HG02763 (cell line): ENCODE measurements around the gene ASB7.
"Not testable (repeated sequence)": the region's sequence is repeated elsewhere in the genome, so short reads cannot be mapped to it uniquely, and the experiment has no call there.

Experiments
- ATAC-seq: cut with Tn5 transposase; IDR thresholded peaks from one replicate; pipeline ENCODE4 v1.9.1; 2021; ENCODE audit warnings: mild to moderate bottlenecking, moderate library complexity; ENCODE audit not compliant: unreplicated experiment

Gene ASB7

DNA sequence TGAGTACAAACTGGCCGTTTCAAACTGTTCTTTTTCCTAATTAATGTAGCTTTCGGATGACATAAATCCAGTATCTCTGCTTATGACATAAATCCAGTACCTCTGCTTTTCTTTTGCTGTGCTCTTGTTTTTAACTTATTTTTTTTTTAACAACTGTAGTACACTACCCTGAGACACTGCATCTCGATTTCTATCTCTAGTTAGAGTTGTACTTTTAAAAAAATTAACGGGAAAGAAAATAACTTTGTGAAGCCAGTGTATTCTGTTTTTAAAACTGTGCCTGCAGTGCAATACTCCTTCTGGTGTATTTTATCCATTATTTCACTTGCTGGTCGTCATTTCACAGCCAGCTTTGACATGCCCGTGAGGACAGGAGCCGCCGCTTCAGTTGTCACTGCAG lies 46.6 kb downstream of the ASB7 start:
- no peak for ATAC-seq

DNA sequence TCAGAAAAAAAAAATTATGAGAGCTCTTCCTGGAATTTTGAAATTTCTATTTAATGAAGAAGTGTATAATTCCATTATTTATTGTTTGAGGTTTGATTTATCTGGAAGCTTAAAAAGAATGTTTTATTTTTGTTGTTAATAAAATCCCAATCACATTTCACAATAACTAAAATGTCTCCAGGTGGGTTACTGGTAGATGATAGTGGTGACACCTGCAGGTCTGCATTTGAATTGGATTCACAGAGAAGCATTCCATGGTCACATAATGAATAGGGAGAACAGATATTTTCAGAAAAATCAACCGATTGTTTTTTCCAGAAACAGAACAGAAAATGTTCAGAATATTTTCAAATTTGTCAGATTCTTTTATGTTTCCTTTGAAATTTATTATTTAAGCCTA lies 48.3 kb downstream of the ASB7 start:
- no peak for ATAC-seq

DNA sequence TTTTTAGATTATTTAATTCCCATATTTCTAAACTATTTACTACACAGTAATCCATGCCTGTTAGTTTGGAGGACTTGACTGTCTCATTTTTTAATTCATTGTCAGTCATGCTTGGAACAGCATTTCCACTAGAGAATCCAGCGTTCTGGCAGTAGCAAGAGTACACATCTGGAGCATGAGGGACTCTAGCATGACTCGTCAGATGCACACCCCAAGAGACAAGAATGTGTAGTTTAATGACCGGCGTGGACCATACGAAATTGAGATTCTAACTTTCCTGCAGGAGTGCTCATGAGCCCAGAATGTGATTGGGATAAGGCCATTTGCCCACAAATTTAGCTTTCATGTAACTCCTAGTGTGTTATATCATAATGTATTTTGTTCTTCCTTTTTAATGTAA lies 48.9 kb downstream of the ASB7 start:
- ATAC-seq: no peak

DNA sequence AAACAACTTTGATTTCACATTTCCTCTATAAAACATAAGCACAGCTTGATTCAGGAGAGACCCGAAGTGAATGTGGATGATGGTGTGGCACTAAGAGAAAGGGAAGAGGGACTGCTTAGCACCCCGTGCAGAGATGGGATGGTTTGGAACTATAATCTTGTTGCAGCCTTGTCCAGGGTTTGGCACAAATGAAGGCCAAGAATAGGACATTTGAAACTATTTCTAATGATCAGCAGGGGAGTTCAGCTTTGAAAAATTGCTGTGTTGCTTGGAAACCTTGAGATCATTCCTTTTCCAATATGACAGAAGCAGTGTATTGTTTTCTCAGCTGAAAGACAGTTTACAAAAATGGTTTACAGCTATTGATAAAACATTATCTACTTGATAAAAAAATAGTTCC lies 49.7 kb downstream of the ASB7 start:
- no peak for ATAC-seq

DNA sequence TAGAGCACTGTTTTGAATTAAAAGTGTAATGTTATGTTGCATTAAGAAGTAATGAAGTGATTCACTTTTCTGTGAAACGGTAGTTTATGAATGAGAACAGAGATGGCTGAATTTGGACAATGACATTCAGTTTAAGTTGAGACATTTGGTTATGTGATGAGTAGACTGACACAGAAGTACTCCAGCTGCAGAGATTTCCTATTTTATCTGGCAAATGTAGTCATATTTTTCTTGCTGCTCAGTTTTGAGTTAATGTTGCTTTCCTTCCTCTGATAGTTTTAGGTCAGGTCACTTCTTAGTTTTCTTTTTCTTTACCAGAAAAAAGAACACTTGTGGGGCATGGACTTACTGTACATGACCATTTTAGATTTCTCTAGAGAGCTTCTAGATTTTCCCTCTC lies 51.2 kb downstream of the ASB7 start:
- no peak for ATAC-seq

DNA sequence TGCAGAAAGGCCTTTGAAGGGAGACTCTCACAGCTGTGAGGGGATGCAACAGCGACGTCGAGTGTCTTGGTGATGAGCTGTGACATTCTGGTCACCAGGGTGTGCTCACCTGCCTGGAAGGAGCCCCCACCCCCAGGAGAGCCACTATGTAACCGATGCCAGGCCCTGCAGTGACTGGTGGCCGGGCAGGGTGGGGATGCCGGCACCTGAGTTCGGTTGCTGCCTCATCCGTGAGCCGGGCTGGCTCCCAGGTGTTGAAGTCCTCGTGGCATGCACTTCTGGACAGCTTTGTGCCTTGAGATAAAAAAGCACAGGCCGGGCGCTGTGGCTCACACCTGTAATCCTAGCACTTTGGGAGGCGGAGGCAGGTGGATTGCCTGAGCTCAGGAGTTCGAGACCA lies 56.5 kb downstream of the ASB7 start:
- ATAC-seq: no peak

DNA sequence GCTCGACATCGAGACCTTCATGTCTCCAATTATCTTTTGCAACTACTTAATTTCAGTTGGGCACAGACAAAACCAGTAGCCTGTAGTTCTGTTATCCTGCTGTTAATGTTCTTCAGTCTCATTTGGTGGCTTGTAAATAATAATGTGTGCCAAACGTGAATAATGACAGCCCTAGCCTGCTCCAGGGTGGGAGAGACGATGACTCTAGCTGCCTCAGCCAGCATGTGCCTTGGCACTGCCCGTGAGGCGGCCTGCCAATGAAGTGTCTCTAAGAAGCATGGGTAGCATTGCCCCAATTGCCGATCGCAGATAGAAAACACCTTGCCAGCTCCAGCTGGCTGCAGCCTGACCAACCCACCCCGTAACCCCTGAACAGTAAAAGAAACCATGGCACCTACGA lies 58.8 kb downstream of the ASB7 start:
- no peak for ATAC-seq

DNA sequence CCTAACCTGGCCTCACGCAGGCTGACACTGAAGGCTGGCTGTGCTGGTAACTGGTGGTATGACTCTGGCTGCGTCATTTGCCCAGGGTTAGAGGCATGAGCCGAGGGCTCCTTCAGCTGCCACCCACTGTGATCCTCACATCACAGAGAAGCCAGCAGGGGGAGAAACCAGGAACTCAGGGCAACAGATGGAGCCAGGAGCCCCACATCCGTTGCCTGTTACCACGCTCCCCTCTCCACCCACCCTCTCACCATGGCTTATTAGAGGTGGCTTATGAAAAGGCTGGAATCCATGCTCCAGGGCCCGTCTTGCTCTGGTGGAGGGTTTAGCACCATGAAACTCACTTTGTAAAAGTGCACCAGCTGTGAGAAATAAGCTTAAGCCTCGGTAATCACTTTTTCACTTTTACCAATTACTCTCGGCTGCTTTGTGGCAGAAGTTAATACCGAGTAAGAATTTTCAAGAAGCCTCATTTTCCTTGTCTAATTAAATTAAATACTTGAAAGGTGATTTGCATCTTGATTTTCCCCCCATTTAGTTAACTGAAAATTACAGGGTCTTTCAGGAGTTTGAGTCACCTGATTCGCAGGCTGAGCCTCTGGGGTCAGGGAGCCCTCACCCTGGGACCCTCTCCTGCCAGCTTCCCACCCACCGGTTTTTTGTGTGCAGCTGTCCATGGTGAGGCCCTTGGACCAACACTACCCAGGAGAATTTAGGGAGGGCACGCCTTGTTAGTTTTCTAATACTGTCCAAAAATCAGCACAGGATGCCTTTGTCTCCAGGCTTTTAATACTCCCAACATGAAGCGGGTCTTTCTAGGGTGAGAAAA lies 60.9 kb downstream of the ASB7 start:
- no peak for ATAC-seq

DNA sequence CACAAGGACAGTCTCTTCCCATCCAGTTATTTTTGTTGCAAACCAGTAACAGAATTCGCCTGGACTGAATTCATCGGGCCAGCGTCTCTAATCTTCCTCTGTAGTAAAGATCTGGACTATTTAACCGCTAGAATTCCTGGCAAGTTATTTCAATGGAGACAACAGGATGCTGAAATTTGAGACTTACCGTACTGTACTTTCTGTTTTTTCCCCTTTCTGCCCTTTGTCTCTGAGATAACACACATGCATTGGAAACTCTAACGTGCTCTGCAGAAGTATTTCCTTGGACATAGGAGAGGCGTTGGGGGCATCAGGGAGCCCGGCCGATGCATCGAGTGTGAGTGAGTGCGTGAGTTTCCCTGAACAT lies 61.5 kb downstream of the ASB7 start:
- no peak for ATAC-seq

DNA sequence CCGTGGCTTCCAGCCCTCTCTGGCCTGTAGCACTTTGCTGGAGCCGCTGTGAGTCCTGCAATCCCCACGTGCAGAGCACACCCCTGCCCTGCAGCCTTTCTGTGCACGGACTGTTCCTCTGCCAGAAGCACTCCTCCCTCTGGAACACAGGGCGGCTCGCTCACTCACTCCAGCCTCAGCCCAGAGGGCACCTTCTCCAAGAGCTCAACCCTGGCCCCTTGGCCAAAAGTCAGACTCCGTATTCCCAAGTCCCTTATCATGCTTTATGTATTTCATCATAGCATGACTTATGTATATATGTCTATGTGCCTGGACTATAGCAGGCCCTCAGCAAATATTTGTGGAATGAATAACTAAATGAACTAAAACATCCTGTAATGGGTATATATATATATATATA lies 63.2 kb downstream of the ASB7 start:
- no peak for ATAC-seq

DNA sequence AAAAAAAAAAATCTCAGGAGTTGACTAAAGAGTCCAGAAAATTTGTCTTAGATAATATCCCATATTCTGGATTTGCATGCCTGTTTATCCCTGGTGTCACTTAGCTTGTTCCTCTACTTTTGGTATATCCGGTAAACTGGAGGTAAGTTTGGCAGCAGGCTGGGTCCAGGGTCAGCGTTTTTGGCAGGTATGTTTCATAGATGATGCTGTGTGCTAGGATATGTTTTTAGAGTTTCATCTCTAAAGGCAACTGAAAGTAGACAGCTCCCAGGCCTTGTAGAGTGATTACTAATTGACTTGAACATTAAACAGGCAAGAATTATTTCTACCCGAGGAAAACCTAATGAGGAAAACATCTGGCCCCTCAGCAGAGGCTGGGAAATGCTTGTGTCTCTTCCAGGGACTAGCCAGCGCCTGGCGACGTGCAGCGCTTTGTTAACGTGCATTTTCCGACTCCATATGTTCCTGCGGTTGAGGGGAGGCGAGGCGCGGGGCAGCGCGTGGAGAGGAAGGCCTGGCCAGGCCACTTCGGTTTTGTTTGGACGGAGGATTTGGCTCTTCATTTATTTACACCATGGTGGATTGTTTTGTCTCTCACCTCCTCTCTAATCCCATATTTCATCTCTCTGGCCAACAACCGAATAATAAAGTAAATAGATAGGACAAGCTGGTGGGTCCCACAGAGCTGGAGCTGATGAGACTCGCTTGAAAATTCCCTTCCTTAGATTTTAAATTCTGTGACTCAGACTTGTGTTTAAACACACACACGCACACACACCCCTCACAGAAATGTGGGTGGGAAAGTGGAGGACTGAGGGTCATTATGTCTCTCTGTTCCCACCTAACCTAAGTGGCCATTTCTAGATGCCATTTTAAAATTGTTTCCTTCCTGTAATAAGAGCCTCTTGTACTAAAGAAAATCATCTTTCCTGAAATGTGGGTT lies 65.3 kb downstream of the ASB7 start:
- ATAC-seq: no peak

DNA sequence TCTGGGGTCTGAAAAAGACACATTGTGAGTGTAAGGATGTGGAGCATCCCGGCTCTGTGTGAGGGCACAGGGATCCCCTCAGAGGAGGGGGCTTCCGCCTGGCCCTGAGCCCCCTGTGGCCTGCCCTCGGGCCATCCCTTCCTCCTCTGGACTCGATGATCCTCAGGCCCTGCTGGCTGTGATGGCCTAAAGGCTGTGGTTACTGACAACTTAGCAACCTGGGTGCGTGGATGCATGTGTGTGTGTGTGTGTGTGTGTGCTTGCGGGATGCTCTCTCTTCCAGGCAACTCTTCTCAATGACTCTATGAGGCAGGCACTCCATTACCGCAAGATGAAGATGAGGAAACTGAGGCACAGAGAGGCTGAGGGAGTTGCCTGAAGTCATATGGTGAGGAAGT lies 66.0 kb downstream of the ASB7 start:
- no peak for ATAC-seq

DNA sequence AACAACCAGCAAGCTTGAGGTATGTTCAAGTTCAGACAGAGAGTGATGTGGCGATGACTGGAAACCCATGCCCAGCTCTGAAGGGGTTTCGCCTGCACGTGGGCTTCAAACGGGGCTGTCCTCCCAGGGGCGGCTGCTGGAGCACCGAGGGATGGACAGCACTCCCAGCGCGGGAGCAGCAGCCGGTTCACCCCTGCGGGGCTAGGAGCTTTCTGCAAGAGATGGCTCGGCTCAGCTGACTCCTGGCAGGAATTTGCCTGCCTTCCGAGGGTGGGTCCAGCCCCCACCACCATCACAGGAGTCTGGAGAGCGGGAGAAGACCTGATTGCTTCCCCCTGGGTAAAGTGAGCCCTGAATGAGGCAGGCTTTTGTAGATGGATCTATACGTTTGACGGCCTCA lies 66.9 kb downstream of the ASB7 start:
- no peak for ATAC-seq

DNA sequence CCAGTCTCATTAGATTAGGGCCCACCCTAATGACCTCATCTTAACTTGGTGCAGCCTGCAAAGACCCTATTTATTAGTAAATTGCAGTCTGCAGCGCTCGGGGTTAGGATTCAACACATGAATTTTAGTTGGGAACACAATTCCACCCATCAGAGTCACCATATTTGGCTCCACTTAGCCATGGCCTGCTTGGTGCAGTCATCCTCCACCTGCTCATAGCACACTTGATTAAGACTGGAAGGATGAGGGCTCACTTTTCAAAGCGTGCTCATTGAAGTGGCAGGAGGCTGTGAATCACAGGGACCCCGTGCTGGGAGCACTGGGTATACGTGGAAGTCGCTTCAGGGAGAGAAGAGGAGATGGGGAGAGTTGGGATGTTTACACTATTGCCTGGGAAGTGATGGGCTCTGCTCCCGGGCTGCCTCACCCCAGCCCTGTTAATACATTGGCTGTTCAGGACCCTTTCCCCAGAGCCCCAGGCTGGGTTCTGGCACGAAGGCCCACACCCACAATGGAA lies 68.2 kb downstream of the ASB7 start:
- no peak for ATAC-seq

DNA sequence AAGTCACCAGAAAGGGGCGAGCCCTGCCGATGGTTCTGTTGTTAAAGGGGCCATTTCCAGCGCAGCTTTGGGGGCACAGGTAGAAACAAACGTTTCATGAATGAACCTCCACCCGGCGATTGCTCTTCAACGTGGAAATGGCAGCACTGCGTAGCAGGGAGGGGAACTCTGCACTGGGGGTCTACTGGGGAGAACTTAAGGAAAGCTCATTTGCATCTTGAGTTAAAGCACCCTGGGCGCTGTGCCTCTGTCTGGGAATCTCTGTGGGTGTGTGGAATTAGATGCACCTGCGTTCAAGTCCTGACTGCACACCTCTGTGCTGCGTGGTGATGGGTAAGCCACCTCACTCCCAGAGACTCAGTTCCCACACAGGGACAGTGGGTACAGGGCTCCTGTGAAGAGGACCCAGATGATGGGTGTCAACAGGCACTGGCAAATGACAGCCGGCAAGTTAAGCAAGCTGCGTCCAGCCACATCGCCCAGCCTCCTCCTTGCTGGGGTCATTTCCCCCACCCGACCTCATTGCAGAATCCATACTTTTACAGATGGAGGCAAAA lies 68.8 kb downstream of the ASB7 start:
- ATAC-seq: no peak

DNA sequence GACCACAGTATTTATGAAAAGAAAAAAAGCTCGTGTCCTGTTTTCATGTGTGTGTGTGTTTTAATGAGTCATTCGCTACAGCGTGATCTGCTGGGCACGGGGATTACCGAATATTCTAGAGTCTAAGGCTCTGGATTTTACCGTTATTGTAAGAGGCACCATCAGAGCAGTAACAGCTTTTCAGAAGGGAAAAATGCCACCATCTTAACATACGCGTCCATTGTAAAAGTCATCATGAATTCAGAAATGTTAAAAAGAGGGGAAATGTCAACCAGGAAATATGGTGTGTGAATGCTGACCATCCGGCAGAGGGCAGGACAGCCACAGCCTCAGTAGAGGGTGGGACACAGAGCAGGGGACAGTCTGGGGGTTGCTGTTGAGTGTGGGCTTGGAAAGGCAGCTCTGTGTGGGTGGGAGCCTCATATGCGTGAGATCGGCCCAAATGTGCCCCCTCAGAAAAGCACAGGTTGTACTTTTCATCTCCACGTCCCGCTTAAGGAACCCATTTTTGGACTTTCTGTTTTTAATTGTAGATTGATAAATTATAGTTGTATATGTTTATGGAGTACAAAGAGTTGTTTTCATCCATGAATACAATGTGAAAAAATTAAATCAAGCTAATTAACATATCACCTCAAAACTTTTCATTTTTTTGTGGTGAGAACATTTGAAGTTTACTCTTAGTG lies 69.6 kb downstream of the ASB7 start:
- ATAC-seq: no peak

DNA sequence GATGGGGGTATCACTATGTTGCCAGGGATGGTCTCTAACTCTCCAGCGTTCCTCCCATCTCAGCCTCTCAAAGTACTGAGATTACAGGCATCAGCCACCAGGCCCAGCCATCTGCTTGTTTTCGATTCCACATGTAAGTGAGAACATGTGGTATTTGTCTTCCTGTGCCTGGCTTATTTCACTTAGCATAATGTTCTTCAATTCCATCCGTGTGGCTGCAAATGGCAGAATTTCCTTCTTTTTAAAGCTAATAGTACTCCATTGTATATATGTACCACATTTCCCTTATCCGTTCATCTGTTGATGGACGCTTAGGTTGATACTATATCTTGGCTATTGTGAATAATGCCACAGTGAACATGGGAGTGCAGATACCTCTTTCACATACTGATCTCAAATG lies 70.6 kb downstream of the ASB7 start:
- ATAC-seq: no peak

DNA sequence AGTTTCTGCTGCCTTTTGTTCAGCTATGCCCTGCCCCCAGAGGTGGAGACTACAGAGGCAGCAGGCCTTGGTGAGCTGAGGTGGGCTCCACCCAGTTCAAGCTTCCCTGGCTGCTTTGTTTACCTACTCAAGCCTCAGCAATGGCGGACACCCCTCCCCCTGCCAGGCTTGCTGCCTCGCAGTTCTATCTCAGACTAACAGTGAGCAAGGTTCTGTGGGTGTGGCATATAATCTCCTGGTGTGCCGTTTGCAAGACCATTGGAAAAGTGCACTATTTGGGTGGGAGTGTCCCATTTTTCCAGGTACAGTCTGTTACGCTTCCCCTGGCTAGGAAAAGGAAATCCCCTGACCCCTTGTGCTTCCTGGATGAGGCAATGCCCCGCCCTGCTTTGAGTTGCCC lies 76.8 kb downstream of the ASB7 start:
- not testable (repeated sequence) for ATAC-seq

DNA sequence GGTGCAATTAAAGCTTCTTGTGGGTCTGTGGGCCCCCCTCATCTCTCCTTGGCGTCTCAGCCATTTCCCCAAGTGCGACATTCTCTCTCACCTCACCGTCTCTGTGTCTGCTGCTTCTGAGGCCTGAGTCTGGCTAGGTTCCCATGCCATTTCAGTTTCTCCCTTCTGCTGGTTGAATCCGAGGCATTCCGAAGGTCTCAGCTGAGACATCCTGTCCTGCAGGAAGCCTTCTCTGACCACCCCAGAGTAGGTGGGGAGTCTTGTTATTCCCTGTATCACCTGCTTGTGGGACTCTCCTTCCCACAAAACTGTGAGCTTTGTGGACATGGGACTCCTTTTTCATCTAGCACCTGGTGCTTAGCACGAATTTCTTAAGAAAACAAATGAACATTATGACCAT lies 78.3 kb downstream of the ASB7 start:
- ATAC-seq: no peak

DNA sequence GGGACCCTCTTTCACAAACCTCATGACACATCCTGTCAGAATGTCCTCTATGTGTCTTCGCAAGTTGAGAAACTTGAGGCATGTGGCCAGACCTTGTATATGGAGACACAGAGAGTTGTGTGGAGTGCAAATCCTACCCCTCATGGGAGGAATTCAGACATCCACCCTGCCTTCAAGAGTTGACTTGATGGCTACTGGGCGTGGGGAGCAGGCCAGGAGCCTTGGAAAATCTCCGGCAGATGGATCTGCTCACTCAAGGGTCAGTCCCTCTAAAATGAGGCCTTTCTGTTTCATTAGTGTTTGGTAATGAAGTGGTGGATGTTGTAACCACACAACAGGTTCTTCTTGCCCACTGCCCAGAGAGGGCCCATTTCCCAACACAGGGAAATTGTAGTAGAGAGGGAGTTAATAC lies 79.0 kb downstream of the ASB7 start:
- ATAC-seq: no peak

DNA sequence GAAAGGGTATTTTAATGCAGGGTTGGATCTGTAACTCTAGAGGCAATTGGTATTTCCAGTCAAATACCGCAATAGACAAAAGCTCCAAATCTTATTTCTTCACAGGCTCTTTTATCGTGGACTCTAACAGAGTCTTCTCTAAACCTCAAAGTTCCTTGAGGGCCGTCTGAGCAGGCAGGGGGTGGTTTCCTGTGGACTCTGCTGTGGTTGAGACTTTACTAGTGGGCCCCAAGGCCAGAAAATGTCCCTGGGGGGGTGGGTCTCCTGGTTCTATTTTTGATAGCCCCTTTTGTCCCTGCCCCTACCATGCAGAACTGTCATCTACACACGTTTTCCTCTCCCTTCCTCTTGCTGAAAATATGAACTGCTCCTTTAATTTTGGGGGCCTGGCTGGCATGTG lies 80.1 kb downstream of the ASB7 start:
- ATAC-seq: no peak
